ENCODE results near the gene GRK2. TPM values are rescaled to one million over a fixed set of nuclear protein-coding genes. Genes with fewer than 3 reads are reported as not detected.

GRK2 gene
- total and polyA plus RNA-seq, 2 of the 13 experiments (the other 11 are each of a cell fraction or from before 2014, with no cell fraction given) = 31.3 to 42.4 TPM

GRCh38 chr11:67303132-67303834 lies 37.0 kb downstream of the GRK2 start, which contains the start of gene SSH3 (continued):
- no peak for TF ChIP-seq ZNF577 (CRISPR knock-in tag; IDR thresholded peaks at IDR 0.05; ENCODE audit: borderline replicate concordance, low read depth)
- peak; percentile 59; the same call in 1 of the 2 replicates for TF ChIP-seq TBX2 (CRISPR knock-in tag; IDR thresholded peaks at IDR 0.05; ENCODE audit: borderline replicate concordance)
- no peak for TF ChIP-seq SMC3 (IDR thresholded peaks at IDR 0.05; ENCODE audit: low read length)
- TF ChIP-seq FOSL1 (CRISPR knock-in tag; IDR thresholded peaks at IDR 0.05; ENCODE audit: borderline replicate concordance) = peak; percentile 26; the same call in 1 of the 2 replicates
- no peak for TF ChIP-seq ZZZ3 (CRISPR knock-in tag; IDR thresholded peaks at IDR 0.05; ENCODE audit: borderline replicate concordance)
- TF ChIP-seq RXRB (CRISPR knock-in tag; IDR thresholded peaks at IDR 0.05; ENCODE audit: borderline replicate concordance) = 0 out of 2 replicates have a peak, but pooled peaks have one; percentile 10
- peak; percentile 61; the same call in 1 of the 2 replicates for TF ChIP-seq ZNF563 (CRISPR knock-in tag; IDR thresholded peaks at IDR 0.05)
- TF ChIP-seq PITX1 (CRISPR knock-in tag; IDR thresholded peaks at IDR 0.05) = no peak
- TF ChIP-seq ZNF639 (CRISPR knock-in tag; conservative IDR thresholded peaks at IDR 0.05) = no peak
- TF ChIP-seq YY1 (IDR thresholded peaks at IDR 0.05; ENCODE audit: insufficient read depth, insufficient replicate concordance, low read depth, low read length) = peak; percentile 29
- TF ChIP-seq HNRNPLL (IDR thresholded peaks at IDR 0.05; ENCODE audit: low read depth, low read length, poor library complexity, severe bottlenecking) = peak; percentile 20
- TF ChIP-seq ZNF710 (CRISPR knock-in tag; IDR thresholded peaks at IDR 0.05; ENCODE audit: borderline replicate concordance) = peak; percentile 15; the same call in 1 of the 2 replicates
- 0 out of 4 replicates have a peak, but pooled peaks of 1 of the 2 experiments have one; percentile 10 for TF ChIP-seq NR2F1 (CRISPR knock-in tag; IDR thresholded peaks at IDR 0.05)
- TF ChIP-seq ZNF276 (CRISPR knock-in tag; IDR thresholded peaks at IDR 0.05; ENCODE audit: low read depth) = no peak
- TF ChIP-seq MED8 (CRISPR knock-in tag; IDR thresholded peaks at IDR 0.05; ENCODE audit: insufficient replicate concordance) = peak; percentile 15
- TF ChIP-seq NR2F6 (IDR thresholded peaks at IDR 0.05) = no peak
- TF ChIP-seq NR2F6 (CRISPR knock-in tag; IDR thresholded peaks at IDR 0.05) = peak; percentile 59
- TF ChIP-seq KMT2A (CRISPR knock-in tag; IDR thresholded peaks at IDR 0.05) = 0 out of 2 replicates have a peak, but pooled peaks have one; percentile 17
- TF ChIP-seq TRIM22 (IDR thresholded peaks at IDR 0.05) = no peak
- TF ChIP-seq CREBL2 (CRISPR knock-in tag; IDR thresholded peaks at IDR 0.05; ENCODE audit: borderline replicate concordance) = no peak
- TF ChIP-seq THAP11 (CRISPR knock-in tag; IDR thresholded peaks at IDR 0.05) = peak; percentile 32; the same call in 1 of the 2 replicates

All from HepG2 (cell line).